Measurements from ENCODE around the gene ATP6V0B. TPM values are rescaled to one million over a fixed set of nuclear protein-coding genes. Genes with fewer than 3 reads are reported as not detected.

Gene ATP6V0B
- total and polyA plus RNA-seq, 2 of the 13 experiments (the other 11 are each of a cell fraction or from before 2014, with no cell fraction given): 157 to 161 TPM

DNA sequence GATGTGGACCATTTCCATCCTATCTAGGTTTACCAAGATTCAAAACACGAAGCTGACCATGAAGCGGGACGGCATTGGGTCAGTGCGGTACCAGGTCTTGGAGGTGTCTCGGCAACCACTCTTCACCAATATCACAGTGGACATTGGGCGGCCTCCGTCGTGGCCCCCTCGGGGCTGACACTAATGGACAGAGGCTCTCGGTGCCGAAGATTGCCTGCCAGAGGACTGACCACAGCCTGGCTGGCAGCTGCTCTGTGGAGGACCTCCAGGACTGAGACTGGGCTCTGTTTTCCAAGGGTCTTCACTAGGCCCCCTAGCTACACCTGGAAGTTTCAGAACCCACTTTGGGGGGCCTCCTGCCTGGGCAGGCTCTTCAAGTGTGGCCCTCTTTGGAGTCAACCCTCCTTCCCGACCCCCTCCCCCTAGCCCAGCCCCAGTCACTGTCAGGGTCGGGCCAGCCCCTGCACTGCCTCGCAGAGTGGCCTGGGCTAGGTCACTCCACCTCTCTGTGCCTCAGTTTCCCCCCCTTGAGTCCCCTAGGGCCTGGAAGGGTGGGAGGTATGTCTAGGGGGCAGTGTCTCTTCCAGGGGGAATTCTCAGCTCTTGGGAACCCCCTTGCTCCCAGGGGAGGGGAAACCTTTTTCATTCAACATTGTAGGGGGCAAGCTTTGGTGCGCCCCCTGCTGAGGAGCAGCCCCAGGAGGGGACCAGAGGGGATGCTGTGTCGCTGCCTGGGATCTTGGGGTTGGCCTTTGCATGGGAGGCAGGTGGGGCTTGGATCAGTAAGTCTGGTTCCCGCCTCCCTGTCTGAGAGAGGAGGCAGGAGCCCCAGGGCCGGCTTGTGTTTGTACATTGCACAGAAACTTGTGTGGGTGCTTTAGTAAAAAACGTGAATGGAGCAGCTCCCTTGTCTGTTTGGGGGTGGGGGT lies 15.8 kb downstream of the ATP6V0B start:
- POLR2A ChIA-PET: interaction anchor here (0.9 to 4.3 kb wide), 2 partner anchors 13 to 15 kb away, joined by 3 to 32 read pairs; partner anchors contain the start of genes ATP6V0B and B4GALT2
- no TSS peak for BruUV-seq (replicated peaks)
- no peak for FAIRE-seq
- Histone ChIP-seq H3K4me2 (ENCODE audit: low read depth, low read length) (peak overlapping the region; percentile 89), H3K79me2 (ENCODE audit: insufficient read depth, low read length) (no peaks in the 10 kb centered on the region), H2AFZ (ENCODE audit: low read length) (no peak overlapping the region), H4K20me1 (ENCODE audit: insufficient read depth, low read length) (no peaks in the 10 kb centered on the region), H3K4me1 (ENCODE audit: insufficient read depth, low read length) (peaks cover 62% of the 10 kb centered on the region), H3K27ac (ENCODE audit: extremely low read length, insufficient read depth, low read length) (peak overlapping the region; percentile 54), H3K4me3 (replicated peaks in 1 of 3; ENCODE audit: insufficient read depth in 1 of 3, low read depth in 2 of 3, low read length in 3 of 3) (peak overlapping the region; percentile 52 to 77 (median 75)), H3K36me3 (replicated peaks in 1 of 2; ENCODE audit: control insufficient read depth in 1 of 2, insufficient read depth in 2 of 2, low read length in 2 of 2) (peaks cover 3 to 7% of the 10 kb centered on the region in 2 experiments; a peak in 2 of 5 replicates), H3K27me3 (ENCODE audit: control insufficient read depth in 1 of 2, insufficient read depth in 2 of 2, low read length in 2 of 2) (no peaks in the 10 kb centered on the region), H3K9ac (ENCODE audit: insufficient read depth, low read depth, low read length) (peak overlapping the region; percentile 56), H3K9me3 (ENCODE audit: low read length) (no peaks in the 10 kb centered on the region)
- in situ Hi-C loops (cut with HindIII; ENCODE audit: extremely low pct_ligation_motif_present, low pct_unique_long_range_greater_than_20kb) (no loop called here), intact Hi-C loops (cut with micrococcal nuclease; ENCODE audit: unreplicated experiment) (no loop called here)
- WGBS (ENCODE audit: low lambda C conversion rate): 82% methylated on average over 14 of the region's 19 CpGs
- CTCF ChIA-PET (ENCODE audit: low intra/inter-chr PET ratio, low total read pairs): no interaction called here
- DNase-seq (ENCODE audit: low spot score): no peak
- peak; percentile 1 for ATAC-seq
- TF ChIP-seq ZSCAN22 (CRISPR knock-in tag; IDR thresholded peaks at IDR 0.05) (peak; percentile 96), HOXA7 (CRISPR knock-in tag; IDR thresholded peaks at IDR 0.05) (no peak), ZNF713 (CRISPR knock-in tag; IDR thresholded peaks at IDR 0.05) (no peak), POLR2A (IDR thresholded peaks at IDR 0.05; ENCODE audit: insufficient read depth in 1 of 2, low read depth in 2 of 2, low read length in 2 of 2) (0 out of 4 replicates have a peak, but pooled peaks of 1 of the 2 experiments have one; percentile 33), SMARCC2 (IDR thresholded peaks at IDR 0.05) (no peak), DMAP1 (CRISPR knock-in tag; IDR thresholded peaks at IDR 0.05) (no peak), ZBTB42 (CRISPR knock-in tag; IDR thresholded peaks at IDR 0.05) (no peak), CCAR2 (optimal IDR thresholded peaks at IDR 0.05; ENCODE audit: low read depth, low read length) (no peak), ZNF747 (CRISPR knock-in tag; IDR thresholded peaks at IDR 0.05; ENCODE audit: borderline replicate concordance) (0 out of 2 replicates have a peak, but pooled peaks have one; percentile 13), SRSF1 (optimal IDR thresholded peaks at IDR 0.05; ENCODE audit: low read depth, low read length) (peak; percentile 11), U2AF1 (optimal IDR thresholded peaks at IDR 0.05; ENCODE audit: low read depth, low read length) (no peak), FOXP1 (IDR thresholded peaks at IDR 0.05) (no peak), FOXP1 (CRISPR knock-in tag; IDR thresholded peaks at IDR 0.05) (no peak)
- TF ChIP-seq, protein P1, sequence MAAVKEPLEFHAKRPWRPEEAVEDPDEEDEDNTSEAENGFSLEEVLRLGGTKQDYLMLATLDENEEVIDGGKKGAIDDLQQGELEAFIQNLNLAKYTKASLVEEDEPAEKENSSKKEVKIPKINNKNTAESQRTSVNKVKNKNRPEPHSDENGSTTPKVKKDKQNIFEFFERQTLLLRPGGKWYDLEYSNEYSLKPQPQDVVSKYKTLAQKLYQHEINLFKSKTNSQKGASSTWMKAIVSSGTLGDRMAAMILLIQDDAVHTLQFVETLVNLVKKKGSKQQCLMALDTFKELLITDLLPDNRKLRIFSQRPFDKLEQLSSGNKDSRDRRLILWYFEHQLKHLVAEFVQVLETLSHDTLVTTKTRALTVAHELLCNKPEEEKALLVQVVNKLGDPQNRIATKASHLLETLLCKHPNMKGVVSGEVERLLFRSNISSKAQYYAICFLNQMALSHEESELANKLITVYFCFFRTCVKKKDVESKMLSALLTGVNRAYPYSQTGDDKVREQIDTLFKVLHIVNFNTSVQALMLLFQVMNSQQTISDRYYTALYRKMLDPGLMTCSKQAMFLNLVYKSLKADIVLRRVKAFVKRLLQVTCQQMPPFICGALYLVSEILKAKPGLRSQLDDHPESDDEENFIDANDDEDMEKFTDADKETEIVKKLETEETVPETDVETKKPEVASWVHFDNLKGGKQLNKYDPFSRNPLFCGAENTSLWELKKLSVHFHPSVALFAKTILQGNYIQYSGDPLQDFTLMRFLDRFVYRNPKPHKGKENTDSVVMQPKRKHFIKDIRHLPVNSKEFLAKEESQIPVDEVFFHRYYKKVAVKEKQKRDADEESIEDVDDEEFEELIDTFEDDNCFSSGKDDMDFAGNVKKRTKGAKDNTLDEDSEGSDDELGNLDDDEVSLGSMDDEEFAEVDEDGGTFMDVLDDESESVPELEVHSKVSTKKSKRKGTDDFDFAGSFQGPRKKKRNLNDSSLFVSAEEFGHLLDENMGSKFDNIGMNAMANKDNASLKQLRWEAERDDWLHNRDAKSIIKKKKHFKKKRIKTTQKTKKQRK (IDR thresholded peaks at IDR 0.05; ENCODE audit: low read length): no peak
- TF ChIP-seq, protein P2, sequence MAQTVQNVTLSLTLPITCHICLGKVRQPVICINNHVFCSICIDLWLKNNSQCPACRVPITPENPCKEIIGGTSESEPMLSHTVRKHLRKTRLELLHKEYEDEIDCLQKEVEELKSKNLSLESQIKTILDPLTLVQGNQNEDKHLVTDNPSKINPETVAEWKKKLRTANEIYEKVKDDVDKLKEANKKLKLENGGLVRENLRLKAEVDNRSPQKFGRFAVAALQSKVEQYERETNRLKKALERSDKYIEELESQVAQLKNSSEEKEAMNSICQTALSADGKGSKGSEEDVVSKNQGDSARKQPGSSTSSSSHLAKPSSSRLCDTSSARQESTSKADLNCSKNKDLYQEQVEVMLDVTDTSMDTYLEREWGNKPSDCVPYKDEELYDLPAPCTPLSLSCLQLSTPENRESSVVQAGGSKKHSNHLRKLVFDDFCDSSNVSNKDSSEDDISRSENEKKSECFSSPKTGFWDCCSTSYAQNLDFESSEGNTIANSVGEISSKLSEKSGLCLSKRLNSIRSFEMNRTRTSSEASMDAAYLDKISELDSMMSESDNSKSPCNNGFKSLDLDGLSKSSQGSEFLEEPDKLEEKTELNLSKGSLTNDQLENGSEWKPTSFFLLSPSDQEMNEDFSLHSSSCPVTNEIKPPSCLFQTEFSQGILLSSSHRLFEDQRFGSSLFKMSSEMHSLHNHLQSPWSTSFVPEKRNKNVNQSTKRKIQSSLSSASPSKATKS (CRISPR knock-in tag; IDR thresholded peaks at IDR 0.05): no peak
- TF ChIP-seq, protein P3, sequence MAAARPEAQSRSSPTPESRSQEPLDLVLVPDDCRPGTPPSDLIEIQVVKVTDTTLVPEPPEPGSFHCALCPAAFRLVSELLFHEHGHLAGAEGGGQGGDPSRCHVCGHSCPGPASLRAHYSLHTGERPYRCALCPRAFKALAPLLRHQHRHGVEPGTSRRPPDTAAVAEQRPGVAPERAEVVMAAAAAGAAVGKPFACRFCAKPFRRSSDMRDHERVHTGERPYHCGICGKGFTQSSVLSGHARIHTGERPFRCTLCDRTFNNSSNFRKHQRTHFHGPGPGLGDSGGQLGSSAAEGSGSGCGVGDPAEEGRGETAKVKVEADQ (CRISPR knock-in tag; IDR thresholded peaks at IDR 0.05; ENCODE audit: borderline replicate concordance): no peak

All from HepG2 (cell line).